GM12878 (cell line): ENCODE data around the gene FAM227B. TPM values are rescaled to one million over a fixed set of nuclear protein-coding genes. Genes with fewer than 3 reads are reported as not detected.

Experiments
- ATAC-seq: fragments of 200-7000 bp; cut with Tn5 transposase; 3 replicates; pipeline ENCODE4 v1.9.1; 2020; ENCODE audit warnings: mild to moderate bottlenecking, moderate library complexity
- BruUV-seq: library from RNA; stranded (reverse); fragments of 400-500 nt; replicated peaks from 2 replicates; lab custom pipeline; 2021; lab: Mats Ljungman, UMichigan
- CTCF ChIA-PET: fragments of 300-600 bp; sonication (Branson Sonifier 250); formaldehyde crosslinking; extraction: SDS; loops from one replicate; lab custom pipeline; 2021; ENCODE audit warnings: inconsistent platforms; lab: Yijun Ruan, JAX
- POLR2A ChIA-PET: fragments of 350-600 bp; formaldehyde crosslinking; extraction: SDS; loops from one replicate; lab custom pipeline; 2021; ENCODE audit warnings: inconsistent platforms; lab: Charles Lee
- RAD21 ChIA-PET: fragments of 300-600 bp; sonication (Branson Sonifier 250); formaldehyde crosslinking; loops from one replicate; lab custom pipeline; 2023; ENCODE audit warnings: antibody characterized with exemption; ENCODE audit not compliant: unreplicated experiment; lab: Charles Lee
- SMC1A ChIA-PET: fragments of 300-600 bp; sonication (Branson Sonifier 250); formaldehyde crosslinking; loops from one replicate; lab custom pipeline; 2023; ENCODE audit not compliant: unreplicated experiment, uncharacterized antibody; lab: Charles Lee
- DNase-seq: peaks from one replicate; pipeline ENCODE4 v3.0.0-alpha.2; 2011; ENCODE audit warnings: low read depth, low spot score
- FAIRE-seq: peaks from 3 replicates; lab custom pipeline; 2011; peaks lifted over from hg19 to GRCh38; lab: Jason Lieb, UNC
- H2AFZ ChIP-seq: 2 replicates; pipeline ENCODE4 v1.6.0; 2011; ENCODE audit warnings: low read depth, low read length, control low read depth; ENCODE audit not compliant: control insufficient read depth
- H3K27ac ChIP-seq: 2 replicates; pipeline ENCODE4 v1.5.1; 2011; ENCODE audit warnings: control low read depth; ENCODE audit not compliant: control insufficient read depth, insufficient read depth
- H3K27me3 ChIP-seq, 2 experiments: replicated peaks in 1 of 2; 2 replicates each; pipeline versions ENCODE4 v1.6.0 to v1.6.1; 2011; ENCODE audit warnings: low read length in 1 of 2; ENCODE audit not compliant: control insufficient read depth in 2 of 2, insufficient read depth in 2 of 2
- H3K36me3 ChIP-seq, 2 experiments: 2 replicates each; pipeline ENCODE4 v1.5.1; 2011; ENCODE audit warnings: low read length in 1 of 2; ENCODE audit not compliant: control insufficient read depth in 2 of 2, insufficient read depth in 2 of 2
- H3K4me1 ChIP-seq: 2 replicates; pipeline ENCODE4 v1.6.1; 2011; ENCODE audit warnings: mild to moderate bottlenecking, low read length, moderate library complexity, mixed read lengths; ENCODE audit not compliant: control insufficient read depth, insufficient read depth
- H3K4me2 ChIP-seq: 2 replicates; pipeline ENCODE4 v1.6.0; 2011; ENCODE audit warnings: control low read depth; ENCODE audit not compliant: control insufficient read depth, insufficient read depth
- H3K4me3 ChIP-seq: fragments of 200-600 bp; sonication (generic); 2 replicates; pipeline ENCODE4 v1.5.1; 2016
- H3K79me2 ChIP-seq: 2 replicates; pipeline ENCODE4 v1.6.0; 2011; ENCODE audit warnings: low read length; ENCODE audit not compliant: control insufficient read depth, insufficient read depth
- H3K9ac ChIP-seq: 2 replicates; pipeline ENCODE4 v1.8.0; 2011; ENCODE audit warnings: low read length, control low read depth, mixed read lengths; ENCODE audit not compliant: control insufficient read depth, insufficient read depth
- H3K9me3 ChIP-seq: replicated peaks from 3 replicates; pipeline ENCODE4 v1.5.1; 2011; ENCODE audit warnings: mild to moderate bottlenecking, low read length; ENCODE audit not compliant: control insufficient read depth, insufficient read depth
- H4K20me1 ChIP-seq: 2 replicates; pipeline ENCODE4 v1.6.0; 2011; ENCODE audit not compliant: control insufficient read depth, insufficient read depth
- ATF3 ChIP-seq: IDR thresholded peaks from 2 replicates; pipeline ENCODE4 v1.6.1; 2011; ENCODE audit warnings: low read depth, mild to moderate bottlenecking, low read length, moderate library complexity, borderline replicate concordance; ENCODE audit errors: extremely low read depth
- CREB1 ChIP-seq: IDR thresholded peaks from 2 replicates; pipeline ENCODE4 v1.6.1; 2012; ENCODE audit warnings: low read depth, mild to moderate bottlenecking, inconsistent platforms
- DPF2 ChIP-seq: fragments of 450-650 bp; IDR thresholded peaks from 2 replicates; pipeline ENCODE4 v1.6.1; 2017; ENCODE audit warnings: mild to moderate bottlenecking
- IKZF2 ChIP-seq, 2 experiments: fragments of 450-650 bp; IDR thresholded peaks; 2 replicates each; pipeline ENCODE4 v1.6.1; 2017; ENCODE audit warnings: mild to moderate bottlenecking in 2 of 2, moderate library complexity in 2 of 2
- MLLT1 ChIP-seq: fragments of 450-650 bp; IDR thresholded peaks from 2 replicates; pipeline ENCODE4 v1.6.1; 2016; ENCODE audit warnings: mild to moderate bottlenecking
- NFYA ChIP-seq: IDR thresholded peaks from 2 replicates; pipeline ENCODE4 v1.6.1; 2011; ENCODE audit warnings: low read depth, mild to moderate bottlenecking, low read length, improper control_type of control experiment, borderline replicate concordance
- PAX5 ChIP-seq: IDR thresholded peaks from 2 replicates; pipeline ENCODE4 v1.6.1; 2011; ENCODE audit warnings: low read depth, low read length, borderline replicate concordance
- SP1 ChIP-seq: IDR thresholded peaks from one replicate; pipeline ENCODE4 v1.6.1; 2011; ENCODE audit warnings: low read depth, low read length
- TCF12 ChIP-seq: IDR thresholded peaks from 2 replicates; pipeline ENCODE4 v1.6.1; 2011; ENCODE audit warnings: low read depth, mild to moderate bottlenecking, low read length
- USF2 ChIP-seq: IDR thresholded peaks from 2 replicates; pipeline ENCODE4 v1.6.1; 2011; ENCODE audit warnings: low read depth, low read length, improper control_type of control experiment, borderline replicate concordance
- ZBED1 ChIP-seq: IDR thresholded peaks from 2 replicates; pipeline ENCODE4 v1.6.1; 2016; ENCODE audit warnings: borderline replicate concordance
- ZNF592 ChIP-seq: fragments of 450-650 bp; IDR thresholded peaks from 2 replicates; pipeline ENCODE4 v1.6.1; 2017; ENCODE audit warnings: mild to moderate bottlenecking, moderate library complexity
- WGBS: methylation state at CpG from one replicate; pipeline ENCODE4 v1.1.6; 2016; ENCODE audit warnings: low lambda C conversion rate; ENCODE audit not compliant: insufficient replicate concordance, insufficient coverage; ENCODE audit errors: missing lambda C conversion rate; 5-methylcytosine and 5-hydroxymethylcytosine counted together
- in situ Hi-C: fragments of 300-500 bp; cut with MboI; formaldehyde crosslinking; loops from 9 replicates; pipeline ENCODE4 v1.14.3; 2018; ENCODE audit warnings: mixed read lengths
- intact Hi-C: fragments of 100-400 bp; cut with micrococcal nuclease; formaldehyde crosslinking; loops from one replicate; pipeline ENCODE4 v1.14.2; 2022; ENCODE audit not compliant: unreplicated experiment
- polyA plus RNA-seq, 11 experiments: library from polyadenylated mRNA; depleted of rRNA in 4 of 11; unstranded in 6 of 11; stranded (reverse) in 5 of 11; fragments of >200 nt; fragmentation: Nextera tagmentation in 4 of 11; fragmentation: Illumina TruSeq in 1 of 11; extraction: Ambion mirVana in 4 of 11; extraction: Trizol in 1 of 11; gene quantifications; 1 replicate in 1 of 11; 2 replicates in 10 of 11; pipeline versions ENCODE4 v1.2.1 to v1.2.3, GENCODE V29; 2011 to 2016; ENCODE audit warnings: inconsistent platforms in 2 of 11, missing spikeins in 2 of 11, low read depth in 1 of 11
- total RNA-seq, 4 experiments: library from RNA; depleted of rRNA in 3 of 4; stranded (reverse); fragments of >200 nt in 3 of 4; fragmentation: Illumina TruSeq in 1 of 4; extraction: Trizol in 1 of 4; gene quantifications; 2 replicates each; pipeline versions ENCODE4 v1.2.1 to v1.2.3, GENCODE V29; 2013 to 2021

Gene FAM227B
- total and polyA plus RNA-seq, 10 of the 15 experiments (the other 5 are each of a cell fraction or from before 2014, with no cell fraction given): 3.9 to 12.6 (median 6.9) TPM

- Histone ChIP-seq H3K9me3 (no peaks in the 10 kb centered on the region; the same call in 2 of the 3 replicates), H3K27me3 (no peaks in the 10 kb centered on the region), H2AFZ (no peak overlapping the region), H3K79me2 (no peaks in the 10 kb centered on the region), H3K4me1 (0 out of 2 replicates have a peak, but pooled peaks cover 3% of the 10 kb centered on the region), H3K4me3 (no peak overlapping the region)
- in situ Hi-C loops (no loop called here), intact Hi-C loops (no loop called here)
- CTCF ChIA-PET: no interaction called here
- no peak for ATAC-seq
- BruUV-seq: no TSS peak
- TF ChIP-seq CREB1: no peak
- TF ChIP-seq DPF2: no peak
- no peak for TF ChIP-seq ATF3
- no peak for TF ChIP-seq ZBED1
- no peak for TF ChIP-seq NFYA
- TF ChIP-seq USF2: no peak
- TF ChIP-seq TCF12: no peak
- no peak for TF ChIP-seq MLLT1
- no peak for TF ChIP-seq SP1
- TF ChIP-seq IKZF2 (IDR thresholded peaks at IDR 0.05): no peak
- no peak for TF ChIP-seq PAX5
- no peak for TF ChIP-seq ZNF592
- TF ChIP-seq, all 136 proteins: peak for 0
- FAIRE-seq (no peak), DNase-seq (no peak)
- POLR2A ChIA-PET: interaction anchor here (1.0 kb wide), 1 partner anchor 12 kb away, joined by 3 read pairs; no protein-coding TSS in a partner anchor
- RAD21 ChIA-PET: no interaction called here
- no peak overlapping the region for H3K27ac ChIP-seq
- no peaks in the 10 kb centered on the region for H4K20me1 ChIP-seq
- WGBS: 100% methylated on average over 1 of the region's 1 CpG
- SMC1A ChIA-PET: interaction anchor here (0.7 kb wide), 1 partner anchor 1309 kb away, joined by 3 read pairs; no protein-coding TSS in a partner anchor
- no peak overlapping the region for H3K4me2 ChIP-seq
- H3K9ac ChIP-seq: no peak overlapping the region
- peaks cover 0 to 2% of the 10 kb centered on the region in 2 experiments; a peak in 1 of 4 replicates for H3K36me3 ChIP-seq
These were observed 314.1 kb downstream of the FAM227B start for GRCh38 chr15:49306551-49306950.
